ENCODE data around the gene DNM3.

Gene DNM3

GRCh38 chr1:172254521-172255222, 413.4 kb downstream of the DNM3 start:
- DNase-seq, result no peak

DNA sequence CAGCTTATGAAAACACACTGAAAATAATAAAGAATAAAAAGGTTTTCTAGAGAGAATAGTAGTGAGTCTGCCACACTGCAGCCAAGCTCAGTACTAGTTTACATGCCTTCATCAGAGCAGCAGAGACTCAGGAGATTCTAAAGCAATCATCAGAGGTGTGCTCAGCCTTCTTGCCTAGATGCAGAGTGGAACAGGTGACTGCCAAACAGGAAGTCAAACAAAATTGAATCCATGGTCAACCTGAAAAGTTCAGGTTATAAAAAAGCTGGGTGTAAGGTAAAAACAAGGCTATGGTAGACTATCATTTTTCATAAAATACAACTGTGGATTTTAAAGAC, 413.9 kb downstream of the DNM3 start:
- no peak for DNase-seq

DNA sequence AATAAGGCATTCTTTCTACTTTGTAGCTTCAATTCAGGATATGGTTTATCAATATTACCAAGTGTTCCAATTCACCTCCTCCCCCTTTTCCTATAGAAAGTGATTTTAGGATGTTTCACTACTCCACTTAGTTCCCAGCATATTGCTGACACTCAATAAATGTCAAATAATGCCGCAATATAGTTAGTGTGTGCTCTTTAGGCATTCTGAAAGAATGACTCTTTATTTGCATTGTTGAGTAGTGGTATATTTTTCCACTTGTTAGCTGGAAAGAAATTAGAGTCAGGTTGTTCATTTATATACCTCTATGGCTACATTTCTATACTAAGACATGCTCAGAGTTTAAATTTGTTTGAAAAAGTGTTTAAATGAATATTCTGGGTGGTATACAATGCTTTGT, 424.6 kb downstream of the DNM3 start:
- DNase-seq, result no peak

GRCh38 chr1:172266528-172267174, 425.4 kb downstream of the DNM3 start:
- DNase-seq, result no peak

- no peak for DNase-seq
These were observed 426.9 kb downstream of the DNM3 start for GRCh38 chr1:172268237-172268636.

- DNase-seq, result no peak
These were observed 427.8 kb downstream of the DNM3 start for GRCh38 chr1:172269084-172269483.

DNA sequence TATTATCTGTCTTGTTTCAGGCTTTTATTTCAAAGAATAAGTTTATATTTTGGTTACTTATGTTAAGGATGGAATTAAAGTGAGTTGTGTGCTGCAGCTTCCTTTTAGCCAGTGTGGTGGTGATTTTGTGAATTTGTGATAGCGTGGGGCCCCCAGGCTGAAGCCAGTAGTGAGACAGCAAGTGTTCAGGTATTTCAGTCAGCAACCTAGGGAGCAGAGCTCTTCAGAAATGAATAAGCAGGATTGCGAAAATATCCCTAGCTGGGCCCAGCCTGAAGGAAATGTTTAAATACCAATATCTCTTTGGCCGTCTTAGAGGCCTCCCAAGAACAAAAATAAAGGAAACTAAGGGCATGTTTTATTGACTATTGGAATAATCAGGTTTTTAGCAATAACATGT, 428.3 kb downstream of the DNM3 start:
- no peak for DNase-seq

DNA sequence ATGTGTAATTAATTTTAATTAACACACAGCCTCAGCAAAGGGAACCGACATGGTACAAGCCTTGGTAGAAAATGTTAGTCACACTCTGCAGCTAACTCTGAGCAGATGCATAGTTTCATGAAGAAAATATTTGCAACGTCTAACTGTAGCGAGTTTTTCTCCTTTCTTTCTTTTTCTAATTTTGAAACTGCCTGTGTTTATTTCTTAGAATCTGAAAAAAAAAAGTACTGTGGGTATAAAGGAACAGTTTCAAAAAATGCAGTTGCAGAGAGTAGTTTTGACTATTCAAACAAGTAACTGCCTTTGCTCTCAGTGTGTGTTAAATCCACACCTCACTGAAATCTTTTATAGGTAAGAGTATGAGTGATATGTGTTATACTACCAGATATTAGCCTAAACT, 429.3 kb downstream of the DNM3 start:
- DNase-seq, result no peak

- no peak for DNase-seq
These were observed 430.8 kb downstream of the DNM3 start for GRCh38 chr1:172272087-172272486.

- no peak for DNase-seq
These were observed 432.5 kb downstream of the DNM3 start for GRCh38 chr1:172273647-172274396.

DNA sequence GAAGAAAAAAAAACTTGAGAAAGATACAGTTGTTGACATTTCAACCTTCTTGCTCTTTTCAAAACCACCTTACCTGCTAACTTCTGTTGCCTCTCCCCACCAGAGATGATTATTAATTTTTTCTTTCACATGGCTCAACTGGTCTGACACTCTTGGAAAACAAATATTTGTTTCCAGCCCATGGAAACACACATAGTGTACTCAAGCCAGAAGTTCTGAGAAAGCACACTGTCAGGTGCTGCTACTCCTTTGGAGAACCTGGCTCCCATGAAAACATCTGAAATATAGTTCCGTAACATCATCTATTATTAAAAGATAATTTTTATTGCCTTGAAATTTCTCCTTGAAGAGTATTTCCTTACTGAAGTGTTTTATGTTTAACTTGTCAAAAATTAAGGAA, 434.2 kb downstream of the DNM3 start:
- no peak for DNase-seq

GRCh38 chr1:172276120-172276818, 435.0 kb downstream of the DNM3 start:
- DNase-seq, result no peak

DNA sequence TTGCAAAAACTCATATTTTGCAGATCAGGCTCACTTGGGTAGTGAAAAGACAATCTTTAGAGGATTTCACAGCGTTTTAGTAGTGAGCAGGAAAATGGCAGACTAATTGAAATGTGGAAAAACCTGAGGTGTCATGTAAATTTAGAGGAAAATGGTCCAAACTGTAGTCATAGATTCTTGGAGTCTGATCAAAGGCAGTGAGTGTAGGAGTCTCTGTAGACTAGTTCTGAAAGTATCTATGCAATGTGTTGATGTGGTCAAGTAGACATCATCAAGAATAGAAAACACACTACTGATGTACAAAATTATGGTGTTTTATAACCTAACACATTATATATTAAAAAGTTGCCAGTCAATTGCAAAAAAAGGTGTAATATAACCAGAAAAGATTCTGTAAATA, 436.0 kb downstream of the DNM3 start:
- no peak for DNase-seq

DNA sequence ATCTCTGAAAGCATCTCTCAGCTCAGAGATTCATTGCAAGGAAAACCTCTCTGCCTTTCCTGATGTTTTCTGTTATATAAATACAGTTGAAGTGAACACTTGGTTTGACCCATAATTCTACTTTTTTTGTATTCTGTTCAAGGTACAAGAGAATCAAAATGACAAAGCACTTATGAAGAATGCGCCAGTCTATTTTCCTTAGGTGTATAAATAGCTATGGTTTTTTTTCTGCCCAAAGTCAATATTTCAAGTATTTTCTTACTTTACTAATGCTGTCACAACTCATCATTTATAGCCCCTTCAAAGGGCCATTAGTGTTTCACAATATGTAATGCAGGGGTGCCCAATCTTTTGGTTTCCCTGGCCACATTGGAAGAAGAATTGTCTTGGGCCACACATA, 436.7 kb downstream of the DNM3 start:
- DNase-seq, result no peak

DNA sequence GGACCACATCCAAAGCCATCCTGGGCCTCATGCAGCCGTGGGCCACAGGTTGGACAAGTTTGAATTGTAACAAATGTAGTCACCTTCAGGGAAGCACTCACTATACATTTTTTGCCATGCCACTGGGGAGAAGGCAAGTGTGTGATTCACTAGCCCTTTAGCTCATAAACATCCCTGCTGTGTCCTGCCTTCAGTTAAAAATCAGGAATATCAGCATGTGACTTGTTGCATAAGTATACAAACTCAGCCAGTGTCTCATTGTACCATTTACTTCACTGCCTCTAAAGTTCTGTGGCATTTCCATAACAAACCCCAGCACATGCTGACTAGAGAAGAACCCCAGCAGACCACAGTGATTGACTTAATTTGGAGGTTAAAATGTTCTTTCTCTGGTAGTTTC, 437.2 kb downstream of the DNM3 start:
- DNase-seq, result no peak

DNA sequence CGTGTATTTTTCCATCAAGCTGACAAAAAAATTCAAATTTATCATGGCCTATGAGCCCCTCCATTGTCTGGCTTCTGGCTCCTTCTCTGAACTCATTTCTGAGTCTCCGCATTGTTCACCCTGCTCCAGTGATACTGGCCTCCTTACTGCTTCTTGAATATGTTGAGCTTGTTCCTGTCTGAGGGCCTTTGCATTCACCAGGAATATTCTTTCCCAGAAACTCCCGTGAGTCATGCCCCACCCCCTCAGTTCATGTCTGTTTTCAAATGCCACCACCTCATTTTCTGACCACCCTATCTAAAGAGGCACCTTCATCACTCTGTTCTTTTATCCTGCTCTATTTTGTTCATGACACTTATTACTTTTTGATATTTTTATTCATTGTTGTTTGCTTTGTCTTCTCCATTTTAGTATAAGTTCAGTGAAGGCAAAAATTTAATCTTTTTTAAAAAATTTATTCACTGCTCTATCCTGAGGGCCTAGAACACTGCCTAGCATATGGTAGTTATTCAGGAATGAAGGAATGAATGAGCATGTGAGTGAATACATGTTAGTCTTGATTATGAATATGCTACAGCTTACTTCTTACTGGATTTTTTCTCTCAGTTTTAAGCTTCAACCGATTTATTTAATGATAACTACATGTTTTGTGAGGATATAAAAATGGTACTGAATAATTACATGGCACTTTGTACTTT, 438.8 kb downstream of the DNM3 start:
- no peak for DNase-seq

- DNase-seq, result no peak
These were observed 442.5 kb downstream of the DNM3 start for GRCh38 chr1:172283766-172284165.

DNA sequence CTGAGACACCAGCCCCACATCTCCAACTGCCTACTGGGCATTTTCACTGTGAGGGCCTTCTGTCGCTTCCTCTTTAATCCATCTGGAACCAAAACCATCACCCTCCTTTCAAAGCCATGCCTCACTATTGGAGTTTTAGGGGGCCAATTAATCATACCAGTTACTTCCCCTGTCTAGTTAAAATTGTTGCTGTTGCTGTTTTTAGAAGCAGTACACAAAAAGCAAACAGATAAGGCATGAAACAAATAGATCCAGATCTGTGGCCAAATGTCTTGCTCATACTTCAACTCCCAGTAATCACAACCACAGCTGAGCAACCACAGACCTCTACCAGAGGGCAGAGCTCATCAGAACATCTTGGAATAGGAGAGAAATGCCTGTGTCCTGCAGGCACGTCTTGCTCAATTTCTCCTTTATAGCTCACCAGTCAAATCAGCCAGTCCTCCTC, 445.4 kb downstream of the DNM3 start:
- DNase-seq, result no peak

- DNase-seq, result no peak
These were observed 445.9 kb downstream of the DNM3 start for GRCh38 chr1:172287208-172287607.

DNA sequence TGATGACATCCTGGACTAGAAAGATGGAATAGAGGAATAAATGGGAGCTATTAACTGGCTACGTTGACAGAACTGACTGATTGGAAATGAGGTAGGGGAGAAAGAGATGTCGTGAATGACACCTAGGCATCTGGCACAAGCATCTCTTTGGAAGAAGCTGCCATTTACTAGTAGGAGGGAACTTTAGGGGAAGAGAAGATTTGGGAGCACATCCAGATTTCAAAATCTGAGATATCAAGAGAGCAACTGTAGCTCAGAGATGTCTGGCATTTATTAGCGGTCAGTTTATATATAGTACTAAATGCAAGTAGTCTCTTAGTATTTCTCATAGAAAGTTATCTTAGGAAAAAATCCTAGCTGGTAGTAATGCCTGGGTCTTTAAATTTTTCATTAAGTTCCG, 447.3 kb downstream of the DNM3 start:
- DNase-seq, result no peak

- DNase-seq, result no peak
These were observed 448.1 kb downstream of the DNM3 start for GRCh38 chr1:172289448-172289847.

GRCh38 chr1:172292840-172293239, 451.5 kb downstream of the DNM3 start:
- DNase-seq, result no peak

- DNase-seq, result no peak
These were observed 452.1 kb downstream of the DNM3 start for GRCh38 chr1:172293429-172293828.
